ENCODE measurements around the gene ADD2.

- TF ChIP-seq CTCF (IDR thresholded peaks at IDR 0.05; ENCODE audit: low read depth, low read length, poor library complexity, severe bottlenecking): no peak
- TF ChIP-seq EZH2phosphoT487 (IDR thresholded peaks at IDR 0.05; ENCODE audit: borderline replicate concordance, low read length): no peak
Observed at GRCh38 chr2:70769450-70769849, 1.4 kb upstream of the ADD2 start.

Data from DOHH2 (cell line).